HG03571 (cell line): Measurements from ENCODE around the gene DCUN1D1.
"Not testable (repeated sequence)": the region's sequence is repeated elsewhere in the genome, so short reads cannot be mapped to it uniquely, and the experiment has no call there.

ENCODE experiments used
- ATAC-seq: cut with Tn5 transposase; IDR thresholded peaks from one replicate; pipeline ENCODE4 v1.9.1; 2021; ENCODE audit not compliant: unreplicated experiment

DCUN1D1 gene

DNA sequence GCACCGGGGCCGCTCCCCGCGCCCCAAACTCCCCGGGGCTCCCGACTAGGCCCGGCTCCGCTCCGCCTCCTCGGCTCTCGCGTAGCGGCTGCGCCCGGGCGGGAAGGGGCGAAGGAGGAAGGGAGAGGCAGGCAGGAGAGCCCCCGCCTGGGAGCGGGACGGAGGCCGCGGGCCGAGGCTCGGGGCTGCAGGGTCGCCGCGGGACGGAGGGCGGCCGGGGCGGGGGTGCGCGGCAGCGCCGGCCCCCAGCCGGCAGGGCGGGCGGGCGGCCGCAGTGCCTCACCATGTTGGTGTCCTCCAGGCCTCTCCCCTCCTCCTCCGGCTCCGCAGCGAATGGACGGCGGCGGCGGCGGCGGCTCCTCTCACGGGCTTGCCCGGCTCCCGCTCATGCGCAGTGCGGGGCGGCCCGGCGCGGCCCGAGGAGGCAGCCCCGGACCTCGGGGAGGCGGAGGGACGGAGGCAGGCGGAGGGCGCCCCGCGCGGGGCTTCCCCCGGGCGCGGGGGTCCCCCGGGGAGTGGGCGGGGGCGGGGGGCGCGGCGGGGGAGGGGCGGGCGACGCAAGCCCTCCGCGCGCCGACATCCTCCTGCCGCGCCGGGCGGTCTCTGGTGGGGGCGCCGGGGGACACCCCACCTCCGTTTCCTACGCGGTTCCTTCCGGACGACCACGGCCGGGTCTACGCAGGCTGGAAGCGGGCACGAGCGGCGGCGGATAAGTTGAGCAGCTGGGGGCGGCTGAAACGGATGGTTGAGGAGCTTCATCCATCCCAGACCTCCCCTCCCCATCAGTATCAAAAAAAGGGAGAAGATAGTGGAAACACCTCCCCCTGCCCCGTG, at the start of gene DCUN1D1:
Gene DCUN1D1, minus strand, starts transcription at position 335 of the 834 bp plus-strand sequence. Its CDS starts 49 bp downstream, at position 286.
- peak; percentile 90 for ATAC-seq

DNA sequence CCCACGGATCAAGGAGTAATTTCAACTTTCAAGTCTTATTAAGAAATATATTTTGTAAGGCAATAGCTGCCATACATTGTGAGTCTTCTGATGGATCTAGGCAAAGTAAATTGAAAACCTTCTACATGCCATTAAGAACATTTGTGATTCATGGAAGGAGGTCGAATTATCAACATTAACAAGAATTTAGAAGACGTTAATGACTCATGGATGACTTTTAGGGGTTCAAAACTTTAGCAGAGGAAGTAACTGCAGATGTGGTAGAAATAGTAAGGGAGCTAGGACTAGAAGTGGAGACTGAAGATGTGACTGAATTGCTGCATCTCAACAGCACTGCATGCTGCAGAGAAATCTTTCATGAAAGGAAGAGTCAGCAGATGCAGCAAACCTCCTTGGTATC, 48.1 kb upstream of the DCUN1D1 start:
- ATAC-seq, result no peak

- no peak for ATAC-seq
Measured at GRCh38 chr3:183027276-183027675, 46.9 kb upstream of the DCUN1D1 start.

GRCh38 chr3:183022936-183023516, 42.7 kb upstream of the DCUN1D1 start:
- no peak for ATAC-seq

DNA sequence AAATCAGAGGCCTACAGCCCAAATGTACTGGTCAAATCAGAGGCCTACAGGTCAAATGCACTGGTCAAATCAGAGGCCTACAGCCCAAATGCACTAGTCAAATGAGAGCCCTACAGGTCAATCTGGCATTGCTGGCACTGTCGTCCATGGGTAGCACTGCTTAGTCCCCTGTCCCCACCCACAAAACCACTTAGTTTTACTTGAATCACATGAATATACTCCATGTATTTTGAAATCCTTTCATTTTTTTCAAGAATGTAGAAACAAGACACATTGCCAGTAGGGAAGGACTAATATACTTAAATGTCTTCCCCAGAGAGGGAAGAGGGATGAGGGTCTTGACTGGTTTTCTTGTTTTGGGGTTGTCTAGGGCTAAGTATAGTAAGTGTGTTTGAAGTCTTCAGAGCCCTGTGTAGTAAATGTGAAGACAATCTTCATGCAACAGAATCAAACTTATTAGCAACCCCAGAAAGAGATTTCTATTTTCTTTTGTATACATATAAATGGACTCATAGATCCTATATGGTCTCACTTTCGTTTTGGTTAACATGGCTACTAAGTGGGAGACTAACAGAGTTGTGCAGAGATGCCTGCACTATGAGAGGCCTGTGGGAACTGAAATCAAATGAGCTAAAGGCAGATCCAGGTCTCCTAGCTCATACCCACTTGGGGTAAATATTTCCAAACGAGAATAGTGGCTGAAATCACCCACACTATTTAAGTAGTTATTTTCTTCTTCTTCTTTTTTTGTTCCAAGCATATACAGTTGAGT, 38.3 kb upstream of the DCUN1D1 start:
- no peak for ATAC-seq

GRCh38 chr3:183015185-183015584, 34.8 kb upstream of the DCUN1D1 start:
- no peak for ATAC-seq

DNA sequence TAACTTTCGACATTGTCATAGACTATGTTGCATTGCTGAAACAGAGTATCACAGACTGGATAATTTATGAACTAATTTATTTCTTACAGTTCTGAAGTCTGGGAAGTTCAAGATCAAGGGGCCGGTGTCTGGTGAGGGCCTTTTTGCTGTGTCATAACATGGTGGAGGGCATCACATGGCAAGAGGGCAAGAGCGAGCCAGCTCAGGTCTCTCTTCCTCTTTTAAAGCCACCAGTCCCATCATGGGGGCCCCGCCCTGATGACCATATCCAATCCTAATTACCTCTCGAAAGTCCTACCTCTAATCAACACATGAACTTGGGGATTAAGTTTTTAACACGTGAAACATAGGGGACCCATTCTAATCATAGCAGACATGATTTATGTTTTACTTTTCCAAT, 33.5 kb upstream of the DCUN1D1 start:
- ATAC-seq, result no peak

- no peak for ATAC-seq
Measured at GRCh38 chr3:183013074-183013473, 32.7 kb upstream of the DCUN1D1 start.

- no peak for ATAC-seq
Measured at GRCh38 chr3:183008800-183009199, 28.5 kb upstream of the DCUN1D1 start.

GRCh38 chr3:183008303-183008702, 28.0 kb upstream of the DCUN1D1 start:
- ATAC-seq, result no peak

DNA sequence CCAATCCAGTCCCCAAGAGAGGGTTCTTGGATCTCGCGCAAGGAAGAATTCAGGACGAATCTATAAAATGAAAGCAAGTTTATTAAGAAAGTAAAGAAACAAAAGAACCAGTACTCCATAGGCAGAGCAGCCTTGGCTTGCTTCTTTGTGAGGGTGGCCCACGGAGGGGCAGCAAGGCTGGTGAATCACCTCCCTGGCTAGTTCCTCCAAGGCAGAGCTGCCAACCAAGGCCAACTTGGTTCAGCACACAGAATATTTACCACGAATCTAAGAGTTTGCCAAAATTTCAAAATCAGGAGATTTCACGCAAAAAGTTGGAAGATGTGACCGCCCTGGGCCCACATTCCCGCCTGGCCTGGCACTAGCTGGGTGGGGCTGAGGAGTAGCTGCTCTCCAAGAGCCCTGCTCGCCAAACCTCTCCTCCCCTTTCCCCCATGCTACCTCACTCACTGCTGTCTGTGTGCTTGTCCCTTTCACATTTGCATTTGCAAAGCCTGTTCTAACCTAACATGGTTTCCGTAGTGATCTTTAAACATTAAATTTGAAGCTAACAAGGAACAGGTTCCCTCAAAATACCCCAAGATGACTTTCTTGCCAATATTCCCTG, 26.2 kb upstream of the DCUN1D1 start:
- ATAC-seq, result no peak

DNA sequence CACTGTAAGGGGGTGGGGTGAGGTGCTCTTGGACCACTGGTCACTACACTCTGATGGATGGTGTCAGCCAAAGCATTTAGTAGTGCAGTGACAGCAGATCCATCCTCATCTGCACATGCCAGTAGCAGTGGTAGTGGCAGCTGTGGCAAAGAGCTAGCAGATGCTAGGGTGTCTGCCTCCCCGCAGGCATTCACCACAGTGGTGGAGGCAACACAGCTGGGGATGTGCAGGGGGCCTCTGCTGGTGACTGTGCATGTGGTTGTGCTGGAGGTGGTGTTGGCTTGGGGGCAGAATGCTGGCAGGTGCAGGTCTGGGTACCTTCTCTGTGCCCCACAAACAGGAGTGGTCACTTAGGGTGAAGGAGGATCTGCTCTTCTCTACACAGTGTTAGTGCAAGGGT, 19.4 kb upstream of the DCUN1D1 start:
- ATAC-seq, result no peak

- ATAC-seq, result not testable (repeated sequence)
Measured at GRCh38 chr3:182993486-182994201, 13.3 kb upstream of the DCUN1D1 start.

- ATAC-seq, result no peak
Measured at GRCh38 chr3:182989566-182989965, 9.2 kb upstream of the DCUN1D1 start.

GRCh38 chr3:182986021-182986420, 5.7 kb upstream of the DCUN1D1 start:
- ATAC-seq, result no peak

DNA sequence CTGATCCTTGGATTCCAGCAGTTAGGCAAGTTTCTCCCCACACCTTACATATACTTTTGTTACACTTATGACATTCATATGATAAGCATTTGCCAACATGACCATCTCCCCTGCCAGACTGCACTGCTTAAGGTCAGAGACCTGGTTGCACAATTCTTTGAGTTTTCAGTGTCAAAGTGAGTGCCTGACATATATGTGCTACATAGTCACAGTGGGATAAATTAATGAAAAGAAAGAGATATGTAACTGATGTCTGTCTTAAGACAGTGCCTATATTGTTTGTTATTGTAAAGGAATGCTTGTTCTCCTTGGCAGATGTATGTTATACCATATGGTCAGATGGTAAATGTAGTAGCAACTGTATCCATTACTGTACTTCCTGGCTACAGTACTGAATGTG, 3.5 kb upstream of the DCUN1D1 start:
- ATAC-seq, result no peak

- no peak for ATAC-seq
Measured at GRCh38 chr3:182981038-182981380, 671 bp upstream of the DCUN1D1 start.

GRCh38 chr3:182979674-182980191, 605 bp downstream of the DCUN1D1 start:
- no peak for ATAC-seq

GRCh38 chr3:182979103-182979673, 1.1 kb downstream of the DCUN1D1 start:
- no peak for ATAC-seq

DNA sequence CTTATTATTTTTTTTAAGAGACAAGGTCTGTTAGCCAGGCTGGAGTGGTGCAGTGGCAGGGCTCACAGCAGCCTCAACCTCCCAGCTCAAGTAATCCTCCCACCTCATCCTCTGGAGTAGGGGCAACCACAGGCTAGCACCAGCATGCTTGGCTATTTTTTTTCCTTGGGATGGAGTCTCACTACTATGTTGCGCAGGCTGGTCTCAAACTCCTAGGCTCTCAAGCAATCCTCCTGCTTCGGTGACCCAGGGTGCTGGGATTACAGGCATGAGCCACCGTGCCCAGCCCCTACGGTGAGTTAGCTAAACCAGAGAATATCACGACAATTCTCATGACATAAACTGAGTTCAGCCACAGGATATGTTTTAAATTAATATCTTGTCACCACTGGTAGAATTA, 2.0 kb downstream of the DCUN1D1 start:
- ATAC-seq, result no peak
